Colonic mucosa (tissue), 4 donors: ENCODE data around the gene SLC2A10. TPM values are rescaled to one million over a fixed set of nuclear protein-coding genes. Genes with fewer than 3 reads are reported as not detected.

ENCODE experiments used
- DNase-seq: peaks from one replicate; pipeline ENCODE4 v3.0.0-alpha.2; 2020
- H3K27ac ChIP-seq: fragments of 200-600 bp; one replicate; pipeline ENCODE4 v1.8.0; 2021
- H3K27me3 ChIP-seq: fragments of 200-600 bp; one replicate; pipeline ENCODE4 v1.8.0; 2021
- H3K36me3 ChIP-seq: fragments of 200-600 bp; one replicate; pipeline ENCODE4 v1.8.0; 2021
- H3K4me1 ChIP-seq: fragments of 200-600 bp; one replicate; pipeline ENCODE4 v1.8.0; 2021; ENCODE audit warnings: mild to moderate bottlenecking
- H3K4me3 ChIP-seq: fragments of 200-600 bp; one replicate; pipeline ENCODE4 v1.8.0; 2021
- H3K9ac ChIP-seq, 2 donors: one replicate each; pipeline ENCODE4 v1.7.0; 2013; ENCODE audit warnings: control low read depth in 2 of 2, low read depth in 2 of 2, low read length in 2 of 2
- H3K9me3 ChIP-seq: fragments of 200-600 bp; one replicate; pipeline ENCODE4 v1.8.0; 2021
- CTCF ChIP-seq: fragments of 200-600 bp; IDR thresholded peaks from one replicate; pipeline ENCODE4 v1.8.0; 2022; ENCODE audit warnings: antibody characterized with exemption, mild to moderate bottlenecking
- intact Hi-C: fragments of 100-400 bp; cut with DNase I; formaldehyde crosslinking; loops from one replicate; pipeline ENCODE4 v1.14.1; 2022
- total RNA-seq, 2 donors: library from RNA; stranded (reverse); fragmentation: NEBNext Ultra II Directional in 1 of 2; extraction: Animal tissue kit (Norgen Biotek cat#: 25700) in 1 of 2; gene quantifications; one replicate each; pipeline ENCODE4 v1.2.1, GENCODE V29; 2021
- donor health status: healthy.
- donor health status: DM: no; HTN: no; CAD: no.
- donor health status: DM: no; HTN: no; CAD: no.

SLC2A10 gene
- total RNA-seq, 2 donors from 2014 or later: 28.3 to 43.6 TPM

DNA sequence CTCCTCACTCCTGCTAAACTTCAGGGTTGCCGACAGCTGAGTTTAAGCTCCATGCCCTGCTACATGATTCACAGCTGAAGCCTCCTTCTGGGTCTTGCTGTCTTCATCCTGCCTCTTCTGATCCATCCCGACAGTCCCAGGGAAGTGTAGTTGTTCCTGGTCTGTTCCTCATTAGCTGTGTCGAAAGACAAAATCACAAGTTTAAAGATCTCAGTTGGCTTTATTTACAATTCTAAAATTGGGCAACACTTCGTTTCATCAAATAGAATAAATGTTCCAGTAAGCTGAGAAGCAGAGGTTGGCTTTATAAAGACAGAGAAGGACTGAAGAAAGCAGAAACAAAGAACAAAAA lies 4.1 kb upstream of the SLC2A10 start:
- no peak for TF ChIP-seq CTCF
- Histone ChIP-seq H3K36me3 (no peaks in the 10 kb centered on the region), H3K27me3 (no peaks in the 10 kb centered on the region), H3K4me3 (no peak overlapping the region), H3K9ac (no peak overlapping the region), H3K9me3 (no peaks in the 10 kb centered on the region), H3K4me1 (peaks cover under 1% of the 10 kb centered on the region), H3K27ac (no peak overlapping the region)
- intact Hi-C loops: no loop called here
- no peak for DNase-seq

GRCh38 chr20:46706242-46706641 lies 3.2 kb upstream of the SLC2A10 start:
- no peak for TF ChIP-seq CTCF
- Histone ChIP-seq H3K27me3 (no peaks in the 10 kb centered on the region), H3K9me3 (no peaks in the 10 kb centered on the region), H3K4me1 (peaks cover 7% of the 10 kb centered on the region), H3K36me3 (no peaks in the 10 kb centered on the region), H3K9ac (no peak overlapping the region), H3K4me3 (no peak overlapping the region), H3K27ac (no peak overlapping the region)
- no peak for DNase-seq
- intact Hi-C loops: no loop called here

DNA sequence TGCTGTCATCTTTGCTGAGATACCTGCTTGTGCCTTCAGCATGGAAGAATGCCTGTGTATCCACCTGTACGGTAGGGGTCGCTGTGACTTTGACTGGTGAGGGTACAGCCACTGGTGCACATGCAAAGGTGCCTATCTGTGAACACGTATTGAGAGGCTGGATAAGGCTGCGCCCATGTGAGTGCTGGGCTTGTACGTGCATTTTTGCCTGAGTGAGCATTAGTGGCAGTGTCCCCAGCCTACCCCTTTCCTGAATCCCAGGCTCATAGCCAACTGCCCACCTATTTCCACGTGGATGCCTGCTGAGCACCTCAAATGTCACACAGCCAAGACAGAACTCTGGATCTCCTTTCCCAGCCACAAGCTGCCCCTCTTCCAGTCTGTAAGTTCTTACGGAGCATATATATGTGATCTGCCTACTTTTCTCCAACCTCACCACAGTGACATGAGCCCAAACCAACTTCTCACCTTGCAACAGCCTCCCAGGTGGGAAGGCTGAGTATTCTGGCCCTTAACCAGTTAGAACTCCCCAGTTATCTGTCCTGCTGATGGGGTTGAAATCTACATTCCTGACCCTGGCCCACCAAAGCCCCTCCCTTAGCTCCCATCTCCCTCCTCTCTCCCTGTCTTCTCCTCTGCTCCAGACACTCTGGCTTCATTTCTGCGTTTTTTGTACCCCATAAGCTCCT lies 1.1 kb upstream of the SLC2A10 start:
- peak overlapping the region in 1 of 2 donors; percentile 99 for H3K9ac ChIP-seq
- intact Hi-C loops: no loop called here
- no peaks in the 10 kb centered on the region for H3K36me3 ChIP-seq
- peak; percentile 49 for TF ChIP-seq CTCF
- peak; percentile 90 for DNase-seq
- peak overlapping the region; percentile 84 for H3K27ac ChIP-seq
- peaks cover 7% of the 10 kb centered on the region for H3K4me1 ChIP-seq
- no peak overlapping the region for H3K4me3 ChIP-seq
- no peaks in the 10 kb centered on the region for H3K27me3 ChIP-seq
- no peaks in the 10 kb centered on the region for H3K9me3 ChIP-seq

DNA sequence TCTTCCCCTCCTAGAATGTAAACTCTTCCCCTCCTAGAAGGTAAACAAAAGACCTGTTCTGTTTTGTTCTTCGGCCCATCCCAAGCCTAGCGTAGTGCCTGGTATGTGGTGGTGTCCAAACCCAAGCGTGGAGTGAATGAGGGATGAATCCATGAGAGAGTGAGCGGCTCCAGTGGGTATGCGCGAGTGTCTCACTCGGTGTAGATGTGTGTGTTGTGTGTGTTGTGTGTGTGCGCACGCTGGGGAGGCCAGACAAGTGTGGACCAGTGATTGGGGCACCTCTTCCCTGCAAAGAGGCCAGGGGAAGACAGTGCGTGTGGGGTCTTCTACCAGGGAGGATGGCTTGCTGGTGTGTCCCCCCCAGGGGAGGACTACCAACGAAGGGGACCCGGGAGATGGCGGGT lies 392 bp upstream of the SLC2A10 start:
- no peak for TF ChIP-seq CTCF
- DNase-seq: peak; percentile 74
- peak overlapping the region; percentile 84 for H3K27ac ChIP-seq
- H3K4me3 ChIP-seq: peak overlapping the region; percentile 54
- H3K4me1 ChIP-seq: peaks cover 7% of the 10 kb centered on the region
- no peaks in the 10 kb centered on the region for H3K27me3 ChIP-seq
- H3K9me3 ChIP-seq: no peaks in the 10 kb centered on the region
- intact Hi-C loops: no loop called here
- no peaks in the 10 kb centered on the region for H3K36me3 ChIP-seq
- peak overlapping the region; percentile 74 to 99 for H3K9ac ChIP-seq

- H3K4me3 ChIP-seq: peak overlapping the region; percentile 54
- no peaks in the 10 kb centered on the region for H3K36me3 ChIP-seq
- H3K9me3 ChIP-seq: no peaks in the 10 kb centered on the region
- H3K27ac ChIP-seq: peak overlapping the region; percentile 84
- peak; percentile 59 for DNase-seq
- intact Hi-C loops: no loop called here
- no peaks in the 10 kb centered on the region for H3K27me3 ChIP-seq
- peaks cover 13% of the 10 kb centered on the region for H3K4me1 ChIP-seq
- H3K9ac ChIP-seq: peak overlapping the region; percentile 74 to 99
- TF ChIP-seq CTCF: no peak
These were observed 884 bp downstream of the SLC2A10 start for GRCh38 chr20:46710153-46710913.
